K562 (cell line): ENCODE results near the gene RAB3D. TPM values are rescaled to one million over a fixed set of nuclear protein-coding genes. Genes with fewer than 3 reads are reported as not detected.

Experiments
- ATAC-seq: fragments of 200-7000 bp; cut with Tn5 transposase; 3 replicates; pipeline ENCODE4 v1.9.1; 2020; ENCODE audit warnings: moderate library complexity
- BruUV-seq: library from RNA; stranded (reverse); fragments of 400-500 nt; replicated peaks from 2 replicates; lab custom pipeline; 2021; lab: Mats Ljungman, UMichigan
- CTCF ChIA-PET: fragments of 300-600 bp; formaldehyde crosslinking; extraction: SDS; loops from one replicate; lab custom pipeline; 2021; ENCODE audit warnings: low intra/inter-chr PET ratio; lab: Yijun Ruan, JAX
- POLR2A ChIA-PET: fragments of 300-600, 350-650 bp; sonication (Branson Sonifier 250); formaldehyde crosslinking; extraction: SDS; loops from one replicate; lab custom pipeline; 2021; ENCODE audit warnings: antibody characterized with exemption, inconsistent platforms; lab: Yijun Ruan, JAX
- DNase-seq, 4 experiments: peaks; one replicate each; pipeline versions ENCODE4 v3.0.0 to v3.0.0-alpha.2; 2011 to 2018; ENCODE audit warnings: low spot score in 3 of 4, mixed read lengths in 3 of 4; ENCODE audit errors: extremely low read depth in 1 of 4
- FAIRE-seq: peaks from 2 replicates; lab custom pipeline; 2011; peaks lifted over from hg19 to GRCh38; lab: Jason Lieb, UNC
- H2AFZ ChIP-seq: 2 replicates; pipeline ENCODE4 v1.6.0; 2011; ENCODE audit warnings: low read depth, low read length, control low read depth, inconsistent platforms
- H3K27ac ChIP-seq: fragments of 200-600 bp; 3 replicates; pipeline ENCODE4 v1.8.0; 2011; ENCODE audit warnings: low read depth, mild to moderate bottlenecking, control low read depth, inconsistent platforms, low read length, moderate library complexity, mixed read lengths; ENCODE audit errors: extremely low read depth
- H3K27me3 ChIP-seq, 2 experiments: fragments of 300-600 bp in 1 of 2; 2 replicates in 1 of 2; 3 replicates in 1 of 2; pipeline versions ENCODE4 v1.6.0 to v1.8.0; 2011; ENCODE audit warnings: inconsistent platforms in 2 of 2, low read length in 2 of 2, mild to moderate bottlenecking in 1 of 2, mixed read lengths in 1 of 2, moderate library complexity in 1 of 2; ENCODE audit not compliant: control insufficient read depth in 2 of 2, insufficient read depth in 2 of 2
- H3K36me3 ChIP-seq: fragments of 300-600 bp; 3 replicates; pipeline ENCODE4 v1.8.0; 2011; ENCODE audit warnings: mild to moderate bottlenecking, low read length, inconsistent platforms; ENCODE audit not compliant: control insufficient read depth, insufficient read depth
- H3K4me1 ChIP-seq, 2 experiments: fragments of 200-600 bp in 1 of 2; replicated peaks in 1 of 2; 2 replicates in 1 of 2; 3 replicates in 1 of 2; pipeline versions ENCODE4 v1.5.1 to v1.8.0; 2011; ENCODE audit warnings: inconsistent platforms in 2 of 2, low read length in 2 of 2, mild to moderate bottlenecking in 1 of 2, mixed read lengths in 1 of 2, moderate library complexity in 1 of 2; ENCODE audit not compliant: control insufficient read depth in 2 of 2, insufficient read depth in 2 of 2
- H3K4me2 ChIP-seq: 2 replicates; pipeline ENCODE4 v1.6.1; 2011; ENCODE audit warnings: low read length, control low read depth, inconsistent platforms, mixed read lengths; ENCODE audit not compliant: insufficient read depth
- H3K4me3 ChIP-seq: fragments of 200-600 bp; sonication (generic), shearing (Covaris generic); 2 replicates; pipeline ENCODE4 v1.5.1; 2016; ENCODE audit warnings: control low read depth, inconsistent platforms
- H3K79me2 ChIP-seq: fragments of 200-600 bp; 3 replicates; pipeline ENCODE4 v1.8.0; 2011; ENCODE audit warnings: low read length, inconsistent platforms; ENCODE audit not compliant: control insufficient read depth, insufficient read depth
- H3K9ac ChIP-seq, 2 experiments: 2 replicates each; pipeline versions ENCODE4 v1.6.0 to v1.6.1; 2011; ENCODE audit warnings: low read depth in 2 of 2, low read length in 2 of 2, control low read depth in 1 of 2, inconsistent platforms in 1 of 2, mild to moderate bottlenecking in 1 of 2, mixed read lengths in 1 of 2; ENCODE audit not compliant: insufficient read depth in 1 of 2
- H3K9me1 ChIP-seq: one replicate; pipeline ENCODE4 v1.6.0; 2011; ENCODE audit warnings: inconsistent platforms, mild to moderate bottlenecking, low read length, moderate library complexity; ENCODE audit not compliant: control insufficient read depth, insufficient read depth
- H3K9me3 ChIP-seq: replicated peaks from 2 replicates; pipeline ENCODE4 v1.5.1; 2011; ENCODE audit warnings: low read depth, low read length, inconsistent platforms; ENCODE audit not compliant: control insufficient read depth, insufficient read depth
- H4K20me1 ChIP-seq: replicated peaks from 2 replicates; pipeline ENCODE4 v1.6.1; 2011; ENCODE audit warnings: low read length, inconsistent platforms, mixed read lengths; ENCODE audit not compliant: control insufficient read depth, insufficient read depth
- CBX3 ChIP-seq, 2 experiments: IDR thresholded peaks; 1 replicate in 1 of 2; 2 replicates in 1 of 2; pipeline ENCODE4 v1.6.1; 2012; ENCODE audit warnings: inconsistent platforms in 2 of 2, low read length in 2 of 2, borderline replicate concordance in 1 of 2, control low read depth in 1 of 2
- GABPB1 ChIP-seq: sonication (generic); formaldehyde crosslinking; IDR thresholded peaks from 2 replicates; pipeline ENCODE4 v1.8.0; 2022; ENCODE audit warnings: mild to moderate bottlenecking, missing genetic modification reagents
- MBD2 ChIP-seq: sonication (generic); IDR thresholded peaks from 2 replicates; pipeline ENCODE4 v1.6.1; 2016; ENCODE audit warnings: low read depth, borderline replicate concordance
- NKRF ChIP-seq: fragments of 450-650 bp; IDR thresholded peaks from 2 replicates; pipeline ENCODE4 v1.6.1; 2016; ENCODE audit warnings: borderline replicate concordance
- NONO ChIP-seq, 2 experiments: fragments of 200-400 bp in 1 of 2; fragments of 450-650 bp in 1 of 2; formaldehyde crosslinking in 1 of 2; IDR thresholded peaks; 2 replicates each; pipeline ENCODE4 v1.6.1; 2017; ENCODE audit warnings: low read depth in 2 of 2, mild to moderate bottlenecking in 2 of 2, moderate library complexity in 2 of 2, low read length in 1 of 2
- UBTF ChIP-seq, 2 experiments: IDR thresholded peaks; 2 replicates each; pipeline ENCODE4 v1.6.1; 2012; ENCODE audit warnings: improper control_type of control experiment in 2 of 2, low read depth in 2 of 2, low read length in 2 of 2, borderline replicate concordance in 1 of 2
- ZBTB43 ChIP-seq: sonication (generic); formaldehyde crosslinking; IDR thresholded peaks from 2 replicates; pipeline ENCODE4 v1.8.0; 2023; ENCODE audit warnings: mild to moderate bottlenecking, missing genetic modification reagents
- ZFP91 ChIP-seq: sonication (generic); formaldehyde crosslinking; IDR thresholded peaks from 2 replicates; pipeline ENCODE4 v1.8.0; 2022; ENCODE audit warnings: mild to moderate bottlenecking, missing genetic modification reagents
- ZNF436 ChIP-seq: fragments of 250-450, 450-650 bp; sonication (Bioruptor Pico); formaldehyde crosslinking; IDR thresholded peaks from 2 replicates; pipeline ENCODE4 v1.7.0; 2020; ENCODE audit warnings: mild to moderate bottlenecking
- WGBS: fragments of 100-300 bp; shearing (Covaris generic); methylation state at CpG from one replicate; pipeline ENCODE4 v1.1.6; 2016; ENCODE audit warnings: low coverage, mixed read lengths; ENCODE audit not compliant: insufficient coverage; ENCODE audit errors: missing lambda C conversion rate; 5-methylcytosine and 5-hydroxymethylcytosine counted together
- in situ Hi-C: fragments of 300-500 bp; cut with MboI; formaldehyde crosslinking; loops from 4 replicates; pipeline ENCODE4 v1.15.0; 2018; ENCODE audit warnings: inconsistent platforms, mixed read lengths
- intact Hi-C: fragments of 100-400 bp; cut with micrococcal nuclease; formaldehyde crosslinking; loops from 2 replicates; pipeline ENCODE4 v1.14.2; 2022
- polyA plus RNA-seq, 8 experiments: library from polyadenylated mRNA; depleted of rRNA in 4 of 8; stranded (reverse) in 5 of 8; unstranded in 3 of 8; fragments of >200 nt; fragmentation: Nextera tagmentation in 2 of 8; fragmentation: Illumina TruSeq in 1 of 8; extraction: Ambion mirVana in 2 of 8; extraction: Trizol in 1 of 8; gene quantifications; 2 replicates each; pipeline versions ENCODE4 v1.2.1 to v1.2.3, GENCODE V29; 2011 to 2014; ENCODE audit warnings: inconsistent platforms in 1 of 8, missing spikeins in 1 of 8
- total RNA-seq, 7 experiments: library from RNA; depleted of rRNA in 6 of 7; stranded (reverse); fragments of >200 nt in 6 of 7; fragmentation: Illumina TruSeq in 2 of 7; extraction: Trizol in 2 of 7; gene quantifications; 2 replicates each; pipeline versions ENCODE4 v1.2.1 to v1.2.3, GENCODE V29; 2011 to 2021; ENCODE audit warnings: low replicate concordance in 1 of 7

Gene RAB3D
- total and polyA plus RNA-seq, 9 of the 15 experiments (the other 6 are each of a cell fraction or from before 2014, with no cell fraction given) = 0.34 to 3.3 (median 1.3) TPM

- Histone ChIP-seq H3K9me3 (no peaks in the 10 kb centered on the region), H3K9ac (peak overlapping the region; percentile 64 to 91), H4K20me1 (no peaks in the 10 kb centered on the region; the same call in 1 of the 2 replicates), H3K27me3 (no peaks in the 10 kb centered on the region), H3K27ac (peak overlapping the region; percentile 70), H3K4me3 (peak overlapping the region; percentile 50), H3K4me2 (peak overlapping the region; percentile 90), H3K79me2 (peaks cover 16% of the 10 kb centered on the region; the same call in 2 of the 3 replicates), H3K4me1 (peaks cover 8 to 50% of the 10 kb centered on the region in 2 experiments; a peak in 3 of 5 replicates), H3K9me1 (peaks cover 3% of the 10 kb centered on the region), H3K36me3 (peaks cover 32% of the 10 kb centered on the region), H2AFZ (peak overlapping the region; percentile 80)
- in situ Hi-C loops (no loop called here), intact Hi-C loops (loop anchor here (5.0 kb wide), 2 partner anchors 91 to 99 kb away; partner anchors contain the start of gene ELAVL3)
- ChIA-PET POLR2A (interaction anchor here (0.6 to 2.8 kb wide), 10 partner anchors 9 to 919 kb away, joined by 3 to 20 read pairs (median 3); partner anchors contain the start of genes ODAD3 and SWSAP1), CTCF (interaction anchor here (0.6 kb wide), 1 partner anchor 153 kb away, joined by 3 read pairs; no protein-coding TSS in a partner anchor)
- TSS peak; percentile 51 for BruUV-seq
- FAIRE-seq = peak; percentile 92
- DNase-seq = peak; percentile 88 to 95 (median 88)
- ATAC-seq = peak; percentile 89
- under 1% methylated on average over 47 of the region's 65 CpGs for WGBS
- TF ChIP-seq UBTF (IDR thresholded peaks at IDR 0.05; ENCODE audit: borderline replicate concordance in 1 of 2, low read depth in 2 of 2, low read length in 2 of 2) (peak; percentile 64 to 75; a peak in 2 of 4 replicates), NKRF (peak; percentile 82), NONO (IDR thresholded peaks at IDR 0.05; ENCODE audit: low read depth in 2 of 2, low read length in 1 of 2) (0 out of 4 replicates have a peak, but pooled peaks of 1 of the 2 experiments have one; percentile 70), GABPB1 (CRISPR knock-in tag) (peak; percentile 39; the same call in 1 of the 2 replicates), ZBTB43 (CRISPR knock-in tag) (no peak), CBX3 (IDR thresholded peaks at IDR 0.05; ENCODE audit: borderline replicate concordance in 1 of 2, low read length in 2 of 2) (peak in 1 of 2 experiments; percentile 47; a peak in 1 of 3 replicates), ZNF436 (CRISPR knock-in tag) (no peak), ZFP91 (CRISPR knock-in tag) (0 out of 2 replicates have a peak, but pooled peaks have one; percentile 9), MBD2 (peak; percentile 26; the same call in 1 of the 2 replicates)
These were observed 43.6 kb upstream of the RAB3D start for GRCh38 chr19:11382898-11383705.
